GM12878 (cell line): Measurements from ENCODE around the gene PARD6B.

Experiments used
- BHLHE40 ChIP-seq, 2 experiments: fragments of 450-650 bp in 1 of 2; IDR thresholded peaks; 2 replicates each; pipeline ENCODE4 v1.6.1; 2011 to 2017; ENCODE audit warnings: low read depth in 2 of 2, borderline replicate concordance in 1 of 2, improper control_type of control experiment in 1 of 2, low read length in 1 of 2, mild to moderate bottlenecking in 1 of 2
- CTCF ChIP-seq, 3 experiments: IDR thresholded peaks in 2 of 3; conservative IDR thresholded peaks in 1 of 3; 2 replicates each; pipeline ENCODE4 v1.5.1; 2011; ENCODE audit warnings: low read depth in 3 of 3, low read length in 3 of 3, mild to moderate bottlenecking in 3 of 3, control low read depth in 2 of 3, moderate library complexity in 2 of 3, inconsistent platforms in 1 of 3, mixed read lengths in 1 of 3; ENCODE audit not compliant: control insufficient read depth in 2 of 3, insufficient read depth in 1 of 3; ENCODE audit errors: extremely low read depth in 1 of 3
- EGR1 ChIP-seq, 2 experiments: IDR thresholded peaks; 1 replicate in 1 of 2; 2 replicates in 1 of 2; pipeline ENCODE4 v1.6.1; 2011 to 2012; ENCODE audit warnings: low read depth in 2 of 2, low read length in 2 of 2, borderline replicate concordance in 1 of 2, mild to moderate bottlenecking in 1 of 2, moderate library complexity in 1 of 2
- EZH2 ChIP-seq: IDR thresholded peaks from 2 replicates; pipeline ENCODE4 v1.6.1; 2012; ENCODE audit warnings: low read depth, mild to moderate bottlenecking, control low read depth, inconsistent platforms, low read length, borderline replicate concordance; ENCODE audit not compliant: control insufficient read depth
- HDAC6 ChIP-seq: fragments of 200-600 bp; sonication (generic); IDR thresholded peaks from one replicate; pipeline ENCODE4 v1.8.0; 2017; ENCODE audit warnings: antibody characterized with exemption; ENCODE audit not compliant: unreplicated experiment
- HDGF ChIP-seq: fragments of 450-650 bp; IDR thresholded peaks from 2 replicates; pipeline ENCODE4 v1.6.1; 2016; ENCODE audit warnings: antibody characterized with exemption
- POLR2AphosphoS5 ChIP-seq: IDR thresholded peaks from 2 replicates; pipeline ENCODE4 v1.6.1; 2011; ENCODE audit warnings: mild to moderate bottlenecking, low read length, inconsistent platforms
- RB1 ChIP-seq: fragments of 450-650 bp; formaldehyde crosslinking; IDR thresholded peaks from 2 replicates; pipeline ENCODE4 v1.6.1; 2017; ENCODE audit warnings: mild to moderate bottlenecking, borderline replicate concordance
- RFX5 ChIP-seq: IDR thresholded peaks from 2 replicates; pipeline ENCODE4 v1.6.1; 2011; ENCODE audit warnings: low read depth, low read length, improper control_type of control experiment
- ZBTB33 ChIP-seq: fragments of 450-650 bp; IDR thresholded peaks from 2 replicates; pipeline ENCODE4 v1.6.1; 2017; ENCODE audit warnings: mild to moderate bottlenecking
- ZNF24 ChIP-seq: fragments of 450-650 bp; IDR thresholded peaks from 2 replicates; pipeline ENCODE4 v1.6.1; 2017; ENCODE audit warnings: antibody characterized with exemption, mild to moderate bottlenecking

- TF ChIP-seq ZNF24 (no peak), POLR2AphosphoS5 (no peak), BHLHE40 (IDR thresholded peaks at IDR 0.05; ENCODE audit: borderline replicate concordance in 1 of 2, low read depth in 2 of 2, low read length in 1 of 2) (no peak), RFX5 (no peak), EZH2 (no peak), CTCF (IDR thresholded peaks at IDR 0.05 in 2 of 3, conservative IDR thresholded peaks at IDR 0.05 in 1 of 3; ENCODE audit: control insufficient read depth in 2 of 3, extremely low read depth in 1 of 3, insufficient read depth in 1 of 3, low read depth in 3 of 3, low read length in 3 of 3) (no peak), ZBTB33 (no peak), HDGF (no peak), EGR1 (IDR thresholded peaks at IDR 0.05; ENCODE audit: borderline replicate concordance in 1 of 2, low read depth in 2 of 2, low read length in 2 of 2) (no peak), HDAC6 (no peak), RB1 (no peak)
Measured at GRCh38 chr20:50762435-50763220, 31.2 kb downstream of the PARD6B start.
